SH-SY5Y (cell line): ENCODE measurements around the gene ZBP1.

Experiments used
- GATA2 ChIP-seq: IDR thresholded peaks from 2 replicates; pipeline ENCODE4 v1.6.1; 2011; ENCODE audit warnings: mild to moderate bottlenecking, low read depth, low read length
- GATA3 ChIP-seq: IDR thresholded peaks from 2 replicates; pipeline ENCODE4 v1.6.1; 2011; ENCODE audit warnings: low read depth, mild to moderate bottlenecking, low read length, moderate library complexity

DNA sequence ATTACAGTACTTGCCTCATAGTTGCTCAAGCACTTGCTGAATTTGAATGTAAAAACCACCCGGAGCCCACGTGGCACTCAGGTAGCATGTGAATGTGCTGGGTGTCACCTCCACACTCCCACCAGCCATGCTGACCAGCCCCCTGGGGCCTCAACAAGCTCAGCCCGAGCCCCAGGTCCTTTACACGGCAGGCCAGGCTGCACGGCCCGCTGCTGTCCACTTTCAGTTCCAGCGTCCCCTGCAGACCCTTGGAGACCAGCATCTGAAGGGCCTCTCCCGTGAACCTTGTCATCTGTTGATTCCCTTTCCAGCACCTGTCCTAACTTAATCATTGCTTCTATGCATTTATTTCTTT, 33.3 kb upstream of the ZBP1 start:
- TF ChIP-seq GATA2 = no peak
- no peak for TF ChIP-seq GATA3
